GM19395 (cell line): ENCODE results near the gene STK32B.
"Not testable (repeated sequence)": the region's sequence is repeated elsewhere in the genome, so short reads cannot be mapped to it uniquely, and the experiment has no call there.

Source experiments
- ATAC-seq: cut with Tn5 transposase; IDR thresholded peaks from one replicate; pipeline ENCODE4 v1.9.1; 2021; ENCODE audit warnings: mild to moderate bottlenecking, moderate library complexity; ENCODE audit not compliant: unreplicated experiment

STK32B gene

DNA sequence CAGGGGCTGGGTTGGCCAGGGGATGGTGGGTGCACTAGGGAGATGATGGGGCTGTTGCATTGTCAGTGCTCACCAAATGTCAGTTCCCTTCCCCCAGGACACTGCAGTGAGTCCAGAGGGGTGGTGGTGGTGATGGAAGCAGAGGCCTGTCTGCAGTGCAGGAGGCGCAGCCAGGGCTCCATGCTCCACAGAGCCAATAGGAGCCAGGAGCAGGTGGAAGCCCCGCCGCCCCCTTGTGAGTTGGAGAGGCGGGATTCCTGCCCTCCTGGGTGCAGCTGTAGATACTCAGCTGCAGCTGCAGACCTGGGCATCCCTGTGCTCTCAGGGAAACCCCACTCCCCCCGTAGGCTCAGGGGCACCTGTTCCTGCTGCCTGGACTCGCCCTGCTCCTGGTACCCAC is 372.4 kb downstream of the STK32B start:
- no peak for ATAC-seq

DNA sequence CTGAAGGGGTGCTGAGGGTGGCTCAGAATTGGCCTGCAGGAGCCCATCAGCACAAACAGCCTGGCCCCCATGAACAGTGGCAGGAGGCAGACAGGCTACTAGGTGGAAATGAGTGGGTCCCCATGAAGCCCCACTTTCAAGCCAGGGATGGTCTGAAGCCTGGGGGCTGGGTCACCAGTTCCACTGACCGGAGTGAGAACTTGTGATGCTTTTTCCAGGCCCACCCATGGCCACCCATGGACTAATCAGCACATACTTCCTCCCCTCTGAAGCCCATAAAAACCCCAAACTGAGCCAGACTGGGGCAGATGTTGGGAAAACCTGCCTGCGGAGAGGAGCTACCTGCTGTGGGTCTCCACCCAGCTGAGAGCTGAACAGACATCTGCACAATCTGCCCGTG is 372.9 kb downstream of the STK32B start:
- no peak for ATAC-seq

DNA sequence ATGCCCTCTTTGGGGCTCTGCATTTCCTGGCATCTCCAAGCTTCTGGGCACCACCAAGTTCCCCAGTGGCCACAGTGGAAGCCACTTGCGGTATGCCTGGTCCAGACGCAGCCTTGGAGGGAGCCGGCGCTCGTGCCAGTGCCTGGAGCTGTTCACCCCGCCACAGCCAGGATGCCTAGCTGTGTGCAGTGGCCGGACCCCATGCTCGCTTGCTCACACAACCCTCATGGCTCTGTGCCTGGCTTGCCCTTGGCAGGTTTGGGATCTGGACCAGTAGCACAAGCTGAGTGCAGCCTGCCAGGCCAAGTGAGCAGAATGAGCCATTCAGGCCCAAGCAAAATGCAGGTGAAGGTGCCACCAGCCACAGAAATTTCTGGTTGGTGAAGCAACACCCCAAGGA is 373.6 kb downstream of the STK32B start:
- ATAC-seq, result no peak

GRCh38 chr4:5429747-5430146 is 378.5 kb downstream of the STK32B start:
- ATAC-seq, result no peak

DNA sequence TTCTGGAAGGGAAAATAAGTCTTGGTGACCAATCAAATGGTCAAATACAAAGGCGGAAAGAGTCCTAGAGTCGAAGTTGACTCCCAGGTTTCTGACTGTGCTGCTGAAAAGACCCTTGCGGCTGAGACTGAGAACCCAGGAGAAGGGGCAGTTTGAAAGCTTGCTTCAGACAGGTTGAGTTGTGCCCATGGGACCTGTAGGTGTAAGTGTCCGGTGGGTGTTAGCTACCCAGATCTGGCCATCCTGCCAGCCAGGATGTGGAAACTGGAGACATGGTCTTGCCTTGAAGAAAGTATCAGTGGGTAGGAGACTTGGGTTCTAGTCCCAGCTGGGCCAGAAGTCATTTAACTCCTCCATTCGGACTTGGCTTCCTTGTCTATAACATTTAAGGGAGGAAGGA is 381.9 kb downstream of the STK32B start:
- ATAC-seq, result no peak

DNA sequence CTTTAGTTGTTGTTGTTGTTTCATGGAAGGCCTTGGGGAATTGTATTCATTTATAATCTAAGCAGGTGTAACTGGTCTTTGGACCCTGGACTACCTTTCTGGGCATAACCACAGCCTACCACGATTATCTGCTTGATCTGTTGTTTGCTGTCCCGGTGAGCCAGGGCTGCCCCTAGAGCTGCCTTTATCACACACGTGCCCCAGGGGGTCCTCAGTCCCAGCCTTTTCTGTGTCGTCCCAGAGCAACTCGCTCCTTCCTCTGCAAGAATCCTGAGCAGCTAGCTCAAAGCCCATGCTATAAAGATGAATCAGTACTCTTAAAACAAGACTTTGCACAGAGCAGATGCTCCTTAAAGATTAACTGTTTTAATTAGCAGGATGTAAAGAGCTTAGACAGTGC is 383.9 kb downstream of the STK32B start:
- no peak for ATAC-seq

DNA sequence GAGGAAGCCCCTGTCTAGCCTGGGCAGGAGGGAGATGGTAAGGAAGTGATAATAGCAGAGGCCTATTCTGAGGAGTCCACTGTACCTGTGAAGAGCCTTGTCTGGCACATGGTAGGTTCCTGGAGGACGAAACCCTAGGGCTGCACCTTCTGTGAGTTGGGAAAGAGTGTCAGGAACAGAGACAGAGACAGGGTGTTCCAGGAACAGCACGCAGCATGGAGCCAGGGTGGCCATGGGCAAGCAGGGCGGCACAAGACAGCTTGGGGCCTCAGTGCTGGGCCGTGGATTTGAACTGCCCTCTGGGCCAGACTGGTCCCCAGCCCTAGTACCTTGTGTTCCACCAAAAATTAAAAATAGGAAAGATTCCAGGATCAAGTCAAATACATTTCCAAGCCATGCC is 384.5 kb downstream of the STK32B start:
- ATAC-seq, result no peak

DNA sequence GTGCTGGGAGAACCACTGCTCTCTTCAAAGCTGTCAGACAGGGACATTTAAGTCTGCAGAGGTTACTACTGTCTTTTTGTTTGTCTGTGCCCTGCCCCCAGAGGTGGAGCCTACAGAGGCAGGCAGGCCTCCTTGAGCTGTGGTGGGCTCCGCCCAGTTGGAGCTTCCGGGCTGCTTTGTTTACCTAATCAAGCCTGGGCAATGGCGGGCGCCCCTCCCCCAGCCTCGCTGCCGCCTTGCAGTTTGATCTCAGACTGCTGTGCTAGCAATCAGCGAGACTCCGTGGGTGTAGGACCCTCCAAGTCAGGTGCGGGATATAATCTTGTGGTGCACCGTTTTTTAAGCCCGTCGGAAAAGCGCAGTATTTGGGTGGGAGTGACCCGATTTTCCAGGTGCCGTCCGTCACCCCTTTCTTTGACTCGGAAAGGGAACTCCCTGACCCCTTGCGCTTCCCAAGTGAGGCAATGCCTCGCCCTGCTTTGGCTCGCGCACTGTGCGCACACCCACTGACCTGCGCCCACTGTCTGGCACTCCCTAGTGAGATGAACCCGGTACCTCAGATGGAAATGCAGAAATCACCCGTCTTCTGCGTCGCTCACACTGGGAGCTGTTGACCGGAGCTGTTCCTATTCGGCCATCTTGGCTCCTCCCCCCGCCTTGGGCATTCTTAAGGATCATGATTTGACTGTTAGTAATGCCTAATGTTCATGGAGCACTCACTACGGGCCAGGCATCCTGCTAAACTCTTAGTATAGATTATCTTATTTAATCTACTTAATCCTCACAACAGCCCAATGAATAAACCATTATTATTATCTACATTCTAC is 392.9 kb downstream of the STK32B start:
- not testable (repeated sequence) for ATAC-seq

DNA sequence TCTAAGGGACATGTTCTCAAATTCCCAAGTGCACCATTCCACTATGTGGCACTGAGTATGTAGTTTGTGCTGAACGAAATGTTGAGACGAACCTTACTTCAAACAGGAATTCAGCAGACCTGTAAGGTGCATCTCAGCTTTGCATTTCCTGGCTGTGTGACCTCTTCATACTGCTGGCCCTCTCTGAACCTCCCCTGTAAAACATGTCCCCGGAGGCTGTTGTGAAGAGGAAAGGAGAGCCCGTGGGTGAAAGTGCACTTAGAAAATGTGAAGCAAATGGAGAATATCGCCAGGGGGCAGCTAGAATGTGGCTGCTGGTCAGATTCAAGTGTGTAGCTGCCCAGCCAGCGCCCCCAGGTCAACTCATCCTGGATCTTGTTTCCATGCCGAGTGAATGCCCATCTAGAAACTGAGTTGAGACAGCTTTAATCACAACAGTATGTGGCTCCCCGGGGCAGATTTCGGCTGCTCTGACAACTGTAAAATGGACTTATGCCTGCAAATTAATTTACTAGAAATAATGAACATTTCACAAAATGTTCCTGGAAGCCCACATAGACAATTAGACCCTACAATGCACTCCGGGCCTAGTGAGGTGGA is 393.7 kb downstream of the STK32B start:
- ATAC-seq, result no peak

DNA sequence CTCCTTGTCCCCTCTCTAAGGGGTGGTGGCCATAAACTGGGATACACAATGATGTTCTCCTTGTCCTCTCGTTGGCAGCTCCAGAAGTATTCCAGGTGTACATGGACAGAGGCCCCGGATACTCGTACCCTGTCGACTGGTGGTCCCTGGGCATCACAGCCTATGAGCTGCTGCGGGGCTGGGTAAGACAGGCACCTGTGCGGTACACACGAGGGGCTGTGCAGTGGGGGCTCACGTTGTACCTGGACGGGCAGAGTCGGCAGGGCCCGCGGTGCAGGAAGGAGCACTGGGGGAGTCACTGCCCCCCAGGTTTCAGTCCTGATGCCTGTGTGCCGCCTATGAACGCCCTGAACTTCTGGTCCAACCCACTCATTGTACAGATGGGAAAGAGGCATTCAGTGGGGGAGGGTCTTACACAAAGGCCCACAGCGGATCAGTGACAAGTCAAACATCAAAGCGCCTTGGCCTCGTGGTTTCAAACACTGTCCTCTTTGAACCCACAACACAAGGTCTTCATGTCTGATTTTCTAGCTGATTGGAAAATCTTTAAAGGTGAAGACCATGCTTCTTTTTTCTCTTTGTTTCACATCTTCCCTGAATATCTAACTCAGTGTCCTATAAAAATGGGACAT is 395.4 kb downstream of the STK32B start:
- ATAC-seq, result no peak

GRCh38 chr4:5447755-5448154 is 396.5 kb downstream of the STK32B start:
- no peak for ATAC-seq

GRCh38 chr4:5448221-5448620 is 396.9 kb downstream of the STK32B start:
- ATAC-seq, result no peak

DNA sequence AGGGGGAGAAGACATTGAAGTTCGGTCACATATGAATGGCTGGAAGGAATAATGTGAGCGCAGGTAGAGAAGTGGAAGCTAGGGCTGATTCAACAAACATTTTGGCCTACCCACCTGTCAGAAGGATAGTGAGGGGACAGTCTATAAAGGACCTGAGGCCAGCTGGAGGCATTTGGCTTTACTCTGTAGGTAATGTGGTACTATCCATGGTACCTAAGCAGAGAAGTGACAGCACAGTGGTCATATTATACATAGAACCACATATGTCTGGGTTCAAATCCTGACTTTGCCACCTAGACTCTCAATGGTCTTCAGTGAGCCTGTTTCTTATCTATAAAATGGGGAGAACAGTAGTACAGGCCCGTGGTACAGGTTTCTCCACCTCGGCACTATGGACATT is 400.0 kb downstream of the STK32B start:
- ATAC-seq, result no peak

DNA sequence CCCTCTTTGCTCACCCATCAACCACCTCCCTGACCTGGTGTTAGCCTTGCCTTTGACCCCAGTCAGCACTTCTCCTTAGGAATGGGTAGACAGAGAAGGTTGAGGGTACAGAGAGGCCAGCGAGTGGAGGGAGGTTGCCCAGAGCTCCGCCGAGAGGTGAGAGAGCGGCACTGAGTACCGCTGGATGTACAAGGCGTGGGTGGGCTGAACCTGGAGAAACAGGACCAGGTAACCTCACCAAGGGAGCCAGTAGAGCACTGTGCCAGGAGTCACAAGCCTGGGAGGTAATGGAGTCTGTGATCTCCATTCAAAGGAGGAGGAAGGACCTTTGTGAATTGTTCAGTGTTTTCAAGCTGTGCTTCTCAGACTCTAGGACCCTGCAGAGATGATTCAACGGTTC is 400.9 kb downstream of the STK32B start:
- no peak for ATAC-seq

DNA sequence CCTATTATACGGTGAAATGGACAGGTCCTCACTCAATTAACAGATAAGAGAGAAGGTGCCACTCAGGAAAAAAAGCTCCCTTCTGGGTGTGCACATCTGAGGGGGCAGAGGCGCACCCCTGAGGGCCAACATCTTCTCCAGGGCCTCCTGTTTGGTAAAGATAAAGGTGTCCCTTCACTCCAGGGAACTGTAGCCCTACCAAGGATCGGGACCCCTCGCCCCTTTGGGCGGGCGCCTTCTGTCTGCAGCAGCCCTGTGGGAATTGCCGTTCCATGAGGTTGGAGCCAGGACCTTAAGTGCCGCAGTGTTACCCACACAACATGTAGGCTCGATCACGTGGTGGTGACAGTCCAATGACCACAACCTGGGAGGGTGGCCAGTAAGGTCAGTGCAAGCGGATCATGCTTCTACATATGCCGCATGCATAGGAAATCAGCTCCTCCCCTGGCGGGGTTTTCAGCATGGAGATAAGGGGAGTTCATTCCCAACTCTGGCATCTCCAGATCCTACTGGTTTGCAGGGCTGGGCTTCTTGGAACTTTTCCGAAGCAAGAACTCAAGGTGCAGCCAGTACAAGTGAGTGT is 403.8 kb downstream of the STK32B start:
- ATAC-seq, result no peak

DNA sequence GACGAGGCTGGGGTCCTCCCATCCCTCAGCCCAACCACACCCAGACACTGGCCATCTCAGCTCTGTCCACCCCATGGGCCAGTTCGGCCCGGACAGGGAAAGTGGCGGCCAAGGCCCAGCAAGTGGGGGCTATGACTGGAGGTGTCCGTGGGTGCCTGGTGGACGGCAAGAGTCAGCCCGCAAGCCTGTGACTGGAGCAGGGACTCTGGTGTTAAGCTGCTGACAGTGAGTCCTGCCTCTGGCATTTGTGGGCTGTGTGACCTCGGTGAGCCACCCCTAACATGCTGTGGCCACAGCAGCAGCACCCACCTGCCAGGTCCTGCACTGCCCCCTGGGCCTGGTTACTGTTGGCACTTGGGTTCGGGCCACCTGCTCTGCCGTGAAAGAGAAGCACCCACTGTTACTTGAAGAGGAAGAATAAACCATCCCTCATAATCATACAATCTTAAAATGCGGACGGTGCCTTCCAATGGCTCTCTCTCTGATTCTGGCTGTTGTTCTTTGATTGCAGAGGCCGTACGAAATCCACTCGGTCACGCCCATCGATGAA is 405.1 kb downstream of the STK32B start:
- ATAC-seq, result no peak

- ATAC-seq, result no peak
Observed at GRCh38 chr4:5458676-5459075, 407.4 kb downstream of the STK32B start.

GRCh38 chr4:5459236-5459635 is 408.0 kb downstream of the STK32B start:
- no peak for ATAC-seq

DNA sequence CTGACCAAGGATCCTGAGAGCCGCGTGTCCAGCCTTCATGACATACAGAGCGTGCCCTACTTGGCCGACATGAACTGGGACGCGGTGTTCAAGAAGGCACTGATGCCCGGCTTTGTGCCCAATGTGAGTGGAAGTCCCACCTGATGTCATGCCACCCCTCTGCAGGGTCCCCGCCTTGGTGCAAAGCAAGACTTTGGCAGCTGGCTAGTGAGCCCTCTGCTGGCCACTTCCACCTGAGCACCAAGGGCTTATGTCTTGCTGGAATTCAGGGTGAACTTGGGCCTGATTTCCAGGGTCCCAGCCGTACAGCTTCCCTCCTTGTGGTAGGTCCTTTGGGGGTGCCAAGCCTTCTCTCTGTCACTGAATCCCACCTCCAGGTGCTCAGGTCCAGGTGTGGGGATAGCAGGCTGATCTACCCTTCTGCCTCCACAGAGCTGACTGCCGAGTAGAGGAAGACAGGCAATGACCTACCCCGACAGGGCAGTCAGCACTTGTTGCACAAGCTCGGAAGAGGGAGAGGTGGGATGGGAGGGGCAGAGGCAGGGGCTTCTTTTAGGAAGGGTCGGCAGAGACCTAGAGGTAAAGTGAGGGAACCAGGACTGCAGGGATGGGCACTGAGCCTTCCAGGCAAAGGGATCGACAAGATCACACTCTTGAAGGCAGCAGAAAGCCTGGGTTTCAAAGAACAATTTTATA is 409.0 kb downstream of the STK32B start:
- no peak for ATAC-seq

- ATAC-seq, result no peak
Observed at GRCh38 chr4:5461477-5461876, 410.2 kb downstream of the STK32B start.

DNA sequence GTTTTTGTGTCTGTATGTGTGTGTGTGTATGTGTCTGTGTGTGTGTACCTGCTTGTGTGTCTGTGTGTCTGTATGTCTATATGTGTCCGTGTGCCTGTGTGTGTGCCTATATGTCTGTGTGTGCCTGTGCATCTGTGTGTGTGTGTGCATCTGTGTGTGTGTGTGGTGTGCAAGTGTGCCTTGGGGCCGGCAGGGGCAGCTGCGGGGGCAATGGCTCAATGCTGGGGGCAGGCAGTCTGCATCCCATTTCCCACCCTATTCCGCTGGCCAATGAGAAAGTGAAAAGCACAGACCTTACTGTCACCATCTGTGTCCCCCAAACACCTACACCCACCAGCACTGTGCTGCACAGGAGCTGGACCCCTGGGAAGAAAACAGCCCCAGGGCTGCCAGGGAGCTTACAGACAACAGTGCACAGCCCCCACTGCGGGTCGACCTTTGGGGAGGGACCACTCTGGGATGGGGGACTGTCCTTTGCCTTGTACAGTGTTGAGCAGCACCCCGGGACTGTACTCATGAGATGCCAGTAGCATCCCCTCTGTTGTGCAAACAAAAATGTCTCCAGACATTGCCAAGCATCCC is 411.1 kb downstream of the STK32B start:
- ATAC-seq, result no peak
